OCI-M1 (cell line): Measurements from ENCODE around the gene GPHN.
"Not testable (repeated sequence)": the region's sequence is repeated elsewhere in the genome, so short reads cannot be mapped to it uniquely, and the experiment has no call there.

ENCODE experiments used
- DNase-seq: peaks from one replicate; lab custom pipeline; 2025; lab: John Stamatoyannopoulos, UW

Gene GPHN

DNA sequence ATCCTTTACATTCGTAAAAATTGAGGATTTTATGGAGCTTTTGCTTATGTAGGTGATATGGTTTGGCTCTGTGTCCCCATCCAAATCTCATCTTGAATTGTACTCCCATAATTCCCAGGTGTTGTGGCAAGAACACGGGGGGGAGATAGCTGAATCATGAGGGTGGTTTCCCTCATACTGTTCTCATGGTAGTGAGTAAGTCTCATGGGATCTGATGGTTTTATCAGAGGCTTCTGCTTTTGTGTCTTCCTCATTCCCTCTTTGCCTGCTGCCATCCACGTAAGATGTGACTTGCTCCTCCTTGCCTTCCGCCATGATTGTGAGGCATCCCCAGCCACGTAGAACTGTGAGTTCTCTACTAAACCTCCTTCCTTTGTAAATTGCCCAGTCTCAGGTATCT, 5.1 kb upstream of the GPHN start:
- DNase-seq: not testable (repeated sequence)

DNA sequence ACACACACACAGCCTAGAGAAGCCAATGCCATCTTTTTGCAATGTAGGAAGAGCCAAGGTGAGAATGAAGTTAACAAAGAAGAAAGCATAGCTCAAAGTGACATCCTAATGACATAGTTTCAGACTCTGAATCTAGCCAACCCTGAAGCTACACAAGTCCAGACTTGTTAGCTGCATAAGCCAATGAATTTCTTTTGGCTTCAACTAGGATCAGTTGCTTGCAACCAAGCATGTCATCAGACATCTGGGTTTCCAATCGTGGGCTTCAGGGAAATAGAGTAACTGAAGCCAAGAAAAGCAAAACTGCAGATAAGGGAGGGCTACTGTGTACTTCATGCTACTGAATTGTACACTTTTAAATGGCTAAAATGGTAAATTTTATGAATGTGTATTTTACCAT, 4.4 kb upstream of the GPHN start:
- no peak for DNase-seq

GRCh38 chr14:66507181-66507721, 696 bp upstream of the GPHN start:
- DNase-seq: no peak

DNA sequence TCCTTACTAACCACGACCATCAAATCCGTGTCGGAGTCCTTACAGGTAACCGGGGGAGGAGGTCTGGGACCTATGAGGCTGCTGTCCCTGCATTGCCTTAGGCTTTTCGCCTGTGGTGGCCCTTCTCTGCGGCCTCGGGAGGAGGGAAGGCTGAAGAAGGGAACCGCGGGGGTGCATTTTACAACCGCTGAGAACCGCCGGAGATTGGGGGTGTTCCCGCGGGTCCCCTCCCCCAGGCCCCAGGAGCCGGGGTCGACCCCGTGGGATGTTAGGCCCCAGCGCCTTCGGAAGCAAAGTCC, 549 bp downstream of the GPHN start:
- DNase-seq: no peak

DNA sequence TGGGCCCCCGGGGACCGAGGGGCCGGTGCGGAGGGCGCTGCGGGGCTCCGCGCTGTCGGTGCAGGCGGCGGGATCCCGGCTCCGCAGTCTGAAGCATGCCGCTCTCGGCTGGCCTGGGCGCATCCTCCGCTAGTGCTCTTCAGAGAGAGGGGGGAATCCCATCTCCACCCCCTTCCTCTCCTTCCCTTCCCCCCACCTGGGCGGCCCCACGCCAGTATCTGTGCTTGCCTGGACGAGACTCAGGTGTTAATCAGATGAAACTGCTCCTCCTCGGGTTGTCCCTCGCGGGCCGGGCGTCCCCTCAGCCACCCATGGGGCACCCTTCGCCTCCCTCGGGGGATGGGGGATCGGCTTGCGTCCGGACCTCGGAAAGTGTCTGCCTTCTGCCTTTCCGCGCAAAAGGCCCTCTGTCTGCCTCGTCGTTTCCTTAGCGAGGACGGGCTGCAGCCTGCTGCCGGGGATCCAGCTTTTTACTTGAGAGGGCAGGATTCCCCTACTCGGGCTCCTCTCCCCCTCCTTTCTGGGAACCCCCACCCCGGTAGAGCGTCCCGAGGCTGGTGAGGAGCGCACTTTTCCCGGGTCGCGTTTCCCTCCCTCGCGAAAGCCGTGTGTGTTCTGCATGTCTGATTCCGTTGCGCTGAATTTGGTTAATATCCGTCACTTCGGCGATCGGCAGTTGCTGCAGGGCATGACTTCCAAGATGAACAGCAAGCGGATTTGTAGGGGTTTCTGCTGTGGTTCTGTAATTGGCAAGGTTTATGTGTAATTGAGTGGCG, 1.1 kb downstream of the GPHN start:
- no peak for DNase-seq

- DNase-seq: no peak
These were observed 1.9 kb downstream of the GPHN start for GRCh38 chr14:66509874-66510273.

- no peak for DNase-seq
These were observed 3.9 kb downstream of the GPHN start for GRCh38 chr14:66511849-66512248.

- no peak for DNase-seq
These were observed 6.3 kb downstream of the GPHN start for GRCh38 chr14:66514213-66514612.

DNA sequence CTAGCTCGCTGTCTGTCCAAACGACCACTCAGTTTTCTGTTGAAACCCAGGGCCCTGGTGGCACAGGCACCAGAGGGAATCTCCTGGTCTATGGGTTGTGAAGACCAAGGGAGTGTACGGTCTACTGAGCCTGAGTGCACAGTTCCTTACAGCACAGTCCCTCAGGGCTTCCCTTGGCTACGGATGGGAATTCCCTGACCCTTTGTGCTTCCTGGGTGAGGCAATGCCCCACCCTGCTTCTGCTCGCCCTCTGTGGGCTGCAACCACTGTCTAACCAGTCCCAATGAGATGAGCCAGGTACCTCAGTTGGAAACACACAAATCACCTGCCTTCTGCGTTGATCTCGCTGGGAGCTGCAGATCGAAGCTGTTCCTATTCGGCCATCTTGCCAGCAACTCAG, 22.6 kb downstream of the GPHN start:
- DNase-seq: no peak

DNA sequence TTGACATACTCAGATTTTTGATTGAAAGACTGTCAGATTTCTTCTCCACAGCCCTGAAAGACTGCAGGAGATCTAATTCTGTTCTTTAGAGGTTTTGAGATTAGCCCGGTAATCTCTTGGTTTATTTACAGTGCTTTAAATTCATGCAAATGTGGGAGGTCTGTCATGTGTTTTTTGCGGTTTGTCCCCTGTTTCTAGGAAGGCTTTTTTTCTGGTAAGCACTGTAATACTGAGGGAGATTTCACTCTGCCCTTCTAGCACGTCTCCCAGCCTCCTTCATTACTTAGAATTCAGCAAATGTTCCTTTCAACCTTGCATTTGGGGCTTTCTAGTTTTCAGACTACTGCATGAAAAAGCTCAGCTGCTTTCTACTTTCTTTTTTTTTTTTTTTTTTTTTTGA, 31.1 kb downstream of the GPHN start:
- DNase-seq: no peak

DNA sequence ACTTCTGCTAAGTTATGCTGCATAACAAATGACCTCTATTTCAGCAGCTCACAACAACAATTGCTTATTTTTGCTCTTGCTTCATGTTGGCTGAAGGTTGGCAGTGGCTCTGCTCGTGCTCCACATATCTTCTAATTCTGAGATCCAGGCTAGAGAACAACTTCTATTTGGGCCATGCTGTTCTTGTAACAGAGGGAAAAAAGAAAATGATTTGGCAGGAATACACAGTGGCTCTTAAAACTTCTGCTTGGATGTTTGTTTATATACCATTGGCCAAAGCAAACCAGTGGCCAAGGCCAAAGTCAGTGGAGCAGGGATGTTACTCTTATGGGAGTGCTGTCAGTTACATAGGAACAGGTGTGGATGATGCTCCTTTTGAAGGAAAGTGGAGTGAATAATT, 32.1 kb downstream of the GPHN start:
- no peak for DNase-seq

- no peak for DNase-seq
These were observed 33.7 kb downstream of the GPHN start for GRCh38 chr14:66541627-66542026.

GRCh38 chr14:66543996-66544395, 36.0 kb downstream of the GPHN start:
- DNase-seq: no peak

DNA sequence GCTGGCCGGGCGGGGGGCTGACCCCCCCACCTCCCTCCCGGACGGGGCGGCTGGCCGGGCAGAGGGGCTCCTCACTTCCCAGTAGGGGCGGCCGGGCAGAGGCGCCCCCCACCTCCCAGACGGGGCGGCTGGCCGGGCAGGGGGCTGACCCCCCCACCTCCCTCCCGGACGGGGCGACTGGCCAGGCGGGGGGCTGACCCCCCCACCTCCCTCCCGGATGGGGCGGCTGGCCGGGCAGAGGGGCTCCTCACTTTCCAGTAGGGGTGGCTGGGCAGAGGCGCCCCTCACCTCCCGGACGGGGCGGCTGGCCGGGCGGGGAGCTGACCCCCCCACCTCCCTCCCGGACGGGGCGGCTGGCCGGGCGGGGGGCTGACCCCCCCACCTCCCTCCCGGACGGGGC, 37.2 kb downstream of the GPHN start:
- not testable (repeated sequence) for DNase-seq

- DNase-seq: not testable (repeated sequence)
These were observed 37.8 kb downstream of the GPHN start for GRCh38 chr14:66545751-66546150.

- DNase-seq: no peak
These were observed 55.8 kb downstream of the GPHN start for GRCh38 chr14:66563731-66564130.

- no peak for DNase-seq
These were observed 60.3 kb downstream of the GPHN start for GRCh38 chr14:66568220-66568619.

DNA sequence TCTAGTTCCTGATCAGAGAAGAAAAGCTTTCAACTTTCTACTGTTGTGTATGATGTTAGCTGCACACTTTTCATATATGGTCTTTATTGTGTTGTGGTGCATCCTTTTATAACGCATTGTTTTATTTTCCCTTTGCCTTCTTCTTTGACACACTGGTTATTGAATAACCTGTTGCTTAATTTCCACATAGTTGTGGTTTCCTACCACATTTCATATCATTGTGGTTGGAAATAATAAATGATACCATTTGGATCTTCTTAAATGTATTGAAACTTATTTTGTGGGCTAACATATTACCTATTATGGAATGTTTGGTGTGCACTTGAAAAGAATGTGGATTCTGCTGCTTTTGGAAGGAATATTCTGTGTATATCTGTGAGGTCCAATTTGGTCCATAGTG, 64.9 kb downstream of the GPHN start:
- DNase-seq: no peak

DNA sequence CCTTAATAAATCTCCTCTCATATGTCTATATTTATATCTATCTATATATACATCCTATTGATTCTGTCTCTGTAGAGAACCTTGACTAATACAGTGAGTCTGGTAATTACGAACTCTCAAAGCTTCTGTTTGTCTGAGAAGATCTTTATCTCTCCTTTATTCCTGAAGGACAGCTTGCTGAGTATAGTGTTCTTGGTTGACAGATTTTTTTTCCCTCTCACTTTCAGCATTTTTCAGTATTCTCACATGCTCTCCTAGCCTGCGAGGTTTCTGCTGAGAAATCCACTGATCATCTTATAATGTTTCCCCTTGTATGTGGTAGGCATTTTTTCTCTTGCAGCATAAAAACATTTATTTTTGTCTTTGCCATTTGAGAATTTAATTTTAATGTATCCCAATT, 67.1 kb downstream of the GPHN start:
- DNase-seq: no peak

- no peak for DNase-seq
These were observed 68.0 kb downstream of the GPHN start for GRCh38 chr14:66575939-66576338.

GRCh38 chr14:66587753-66588152, 79.8 kb downstream of the GPHN start:
- not testable (repeated sequence) for DNase-seq

DNA sequence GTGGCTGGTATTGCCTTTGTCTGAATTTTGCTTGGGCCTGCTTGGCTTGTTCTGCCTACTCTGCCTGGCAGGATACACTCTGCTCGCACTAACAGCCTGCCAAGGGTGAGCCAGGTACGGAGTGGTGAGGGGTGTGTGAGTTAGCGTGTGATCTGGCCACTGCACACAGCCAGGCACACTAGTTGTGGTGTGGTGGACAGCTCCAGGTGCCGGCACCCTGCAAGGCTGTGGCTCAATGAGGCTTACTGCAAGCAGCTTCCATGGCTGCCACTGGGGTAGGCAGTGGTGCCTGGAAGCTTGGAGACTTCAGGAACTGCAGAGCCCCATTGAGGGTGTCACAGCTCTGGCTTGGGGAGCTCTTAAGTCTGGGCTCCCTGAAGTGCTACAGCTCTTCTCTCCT, 87.4 kb downstream of the GPHN start:
- DNase-seq: no peak

DNA sequence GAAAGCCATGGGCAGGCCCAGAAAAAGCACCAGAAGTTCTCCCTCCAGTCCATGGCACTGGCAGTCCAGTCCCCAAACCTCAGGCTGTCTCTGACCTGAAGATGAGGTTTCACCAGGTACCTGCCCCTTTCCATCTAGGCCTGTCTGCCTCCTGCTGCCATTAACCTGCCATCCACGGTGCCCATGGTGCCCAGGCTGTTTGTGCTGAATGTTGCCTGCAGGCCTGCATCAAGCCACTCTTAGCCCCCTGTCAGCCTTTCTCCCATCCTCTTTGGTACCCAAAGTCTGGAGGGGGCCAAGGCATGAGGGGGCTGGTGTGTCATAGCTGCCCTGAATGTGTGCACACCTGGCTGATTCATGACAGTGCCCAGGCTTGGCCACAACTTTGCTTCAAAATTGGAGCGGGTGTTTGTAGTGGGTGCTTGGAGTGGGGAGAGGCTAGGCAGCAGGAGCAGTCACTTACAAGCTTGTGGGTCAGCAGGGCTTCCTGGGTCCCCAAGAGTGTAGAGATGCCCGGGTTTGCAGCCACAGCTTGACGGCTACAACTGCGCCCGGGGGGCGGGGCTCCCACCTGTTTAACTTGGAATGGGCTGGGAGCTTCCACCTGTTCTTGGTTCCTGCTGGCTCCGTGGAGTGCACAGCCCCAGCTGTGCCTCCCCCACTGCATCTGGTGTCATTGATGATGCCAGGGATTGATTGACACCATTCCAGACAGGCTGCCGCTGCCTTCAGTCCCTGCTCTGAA, 88.5 kb downstream of the GPHN start:
- DNase-seq: no peak

- DNase-seq: no peak
These were observed 92.5 kb downstream of the GPHN start for GRCh38 chr14:66600416-66600815.
